ENCODE data around the gene PSAPL1.

The PSAPL1 gene

GRCh38 chr4:7430368-7430964, 4.3 kb downstream of the PSAPL1 start:
- peaks cover 6% of the 10 kb centered on the region for H3K4me1 ChIP-seq (ENCODE audit: control insufficient read depth, insufficient read depth, low read length)
- no peaks in the 10 kb centered on the region for H3K9me3 ChIP-seq (ENCODE audit: control insufficient read depth, low read length)
- H3K27me3 ChIP-seq (replicated peaks; ENCODE audit: control insufficient read depth, insufficient read depth, low read length) = peaks cover 14% of the 10 kb centered on the region
- H3K9ac ChIP-seq (ENCODE audit: low read length) = no peak overlapping the region
- no peak overlapping the region for H3K4me3 ChIP-seq (ENCODE audit: low read length)
- no peak for DNase-seq (ENCODE audit: low read depth)
- H3K36me3 ChIP-seq (ENCODE audit: control insufficient read depth, insufficient read depth, low read length, severe bottlenecking) = no peaks in the 10 kb centered on the region

GRCh38 chr4:7429601-7430078, 5.1 kb downstream of the PSAPL1 start:
- Histone ChIP-seq H3K4me3 (ENCODE audit: low read length) (no peak overlapping the region), H3K4me1 (ENCODE audit: control insufficient read depth, insufficient read depth, low read length) (no peaks in the 10 kb centered on the region), H3K36me3 (ENCODE audit: control insufficient read depth, insufficient read depth, low read length, severe bottlenecking) (no peaks in the 10 kb centered on the region), H3K9ac (ENCODE audit: low read length) (no peak overlapping the region), H3K9me3 (ENCODE audit: control insufficient read depth, low read length) (no peaks in the 10 kb centered on the region), H3K27me3 (replicated peaks; ENCODE audit: control insufficient read depth, insufficient read depth, low read length) (peaks cover 21% of the 10 kb centered on the region)
- DNase-seq (ENCODE audit: low read depth) = no peak

- DNase-seq (ENCODE audit: low read depth) = no peak
- Histone ChIP-seq H3K9me3 (ENCODE audit: control insufficient read depth, low read length) (no peaks in the 10 kb centered on the region), H3K4me3 (ENCODE audit: low read length) (no peak overlapping the region), H3K36me3 (ENCODE audit: control insufficient read depth, insufficient read depth, low read length, severe bottlenecking) (no peaks in the 10 kb centered on the region), H3K27me3 (replicated peaks; ENCODE audit: control insufficient read depth, insufficient read depth, low read length) (peaks cover 22% of the 10 kb centered on the region), H3K9ac (ENCODE audit: low read length) (no peak overlapping the region), H3K4me1 (ENCODE audit: control insufficient read depth, insufficient read depth, low read length) (no peaks in the 10 kb centered on the region)
Observed at GRCh38 chr4:7429069-7429416, 5.7 kb downstream of the PSAPL1 start.

- DNase-seq (ENCODE audit: low read depth) = no peak
- H3K9me3 ChIP-seq (ENCODE audit: control insufficient read depth, low read length) = no peaks in the 10 kb centered on the region
Observed at GRCh38 chr4:7428261-7429068, 6.3 kb downstream of the PSAPL1 start.

GRCh38 chr4:7427831-7428260, 6.9 kb downstream of the PSAPL1 start:
- no peak overlapping the region for H3K9ac ChIP-seq (ENCODE audit: low read length)
- no peak overlapping the region for H3K4me3 ChIP-seq (ENCODE audit: low read length)
- H3K9me3 ChIP-seq (ENCODE audit: control insufficient read depth, low read length) = no peaks in the 10 kb centered on the region
- peaks cover 22% of the 10 kb centered on the region for H3K27me3 ChIP-seq (replicated peaks; ENCODE audit: control insufficient read depth, insufficient read depth, low read length)
- H3K4me1 ChIP-seq (ENCODE audit: control insufficient read depth, insufficient read depth, low read length) = no peaks in the 10 kb centered on the region
- H3K36me3 ChIP-seq (ENCODE audit: control insufficient read depth, insufficient read depth, low read length, severe bottlenecking) = no peaks in the 10 kb centered on the region
- DNase-seq (ENCODE audit: low read depth) = no peak

More at GRCh38 chr4:7428261-7429068, 6.3 kb downstream of the PSAPL1 start:
- no peaks in the 10 kb centered on the region for H3K36me3 ChIP-seq (ENCODE audit: control insufficient read depth, insufficient read depth, low read length, severe bottlenecking)
- no peak overlapping the region for H3K9ac ChIP-seq (ENCODE audit: low read length)
- H3K27me3 ChIP-seq (replicated peaks; ENCODE audit: control insufficient read depth, insufficient read depth, low read length) = peaks cover 22% of the 10 kb centered on the region
- no peak overlapping the region for H3K4me3 ChIP-seq (ENCODE audit: low read length)
- H3K4me1 ChIP-seq (ENCODE audit: control insufficient read depth, insufficient read depth, low read length) = no peaks in the 10 kb centered on the region

GRCh38 chr4:7427361-7427760, 7.4 kb downstream of the PSAPL1 start:
- no peak for DNase-seq (ENCODE audit: low read depth)
- no peak overlapping the region for H3K9ac ChIP-seq (ENCODE audit: low read length)
- H3K9me3 ChIP-seq (ENCODE audit: control insufficient read depth, low read length) = no peaks in the 10 kb centered on the region
- no peaks in the 10 kb centered on the region for H3K36me3 ChIP-seq (ENCODE audit: control insufficient read depth, insufficient read depth, low read length, severe bottlenecking)
- H3K4me1 ChIP-seq (ENCODE audit: control insufficient read depth, insufficient read depth, low read length) = no peaks in the 10 kb centered on the region
- H3K4me3 ChIP-seq (ENCODE audit: low read length) = no peak overlapping the region
- peaks cover 22% of the 10 kb centered on the region for H3K27me3 ChIP-seq (replicated peaks; ENCODE audit: control insufficient read depth, insufficient read depth, low read length)

- no peak overlapping the region for H3K4me3 ChIP-seq (ENCODE audit: low read length)
- H3K27me3 ChIP-seq (replicated peaks; ENCODE audit: control insufficient read depth, insufficient read depth, low read length) = peaks cover 22% of the 10 kb centered on the region
- no peak for DNase-seq (ENCODE audit: low read depth)
- no peaks in the 10 kb centered on the region for H3K9me3 ChIP-seq (ENCODE audit: control insufficient read depth, low read length)
- no peaks in the 10 kb centered on the region for H3K4me1 ChIP-seq (ENCODE audit: control insufficient read depth, insufficient read depth, low read length)
- H3K9ac ChIP-seq (ENCODE audit: low read length) = no peak overlapping the region
- no peaks in the 10 kb centered on the region for H3K36me3 ChIP-seq (ENCODE audit: control insufficient read depth, insufficient read depth, low read length, severe bottlenecking)
Observed at GRCh38 chr4:7426525-7427171, 8.1 kb downstream of the PSAPL1 start.

GRCh38 chr4:7425591-7426468, 8.9 kb downstream of the PSAPL1 start:
- Histone ChIP-seq H3K9me3 (ENCODE audit: control insufficient read depth, low read length) (no peaks in the 10 kb centered on the region), H3K9ac (ENCODE audit: low read length) (no peak overlapping the region), H3K4me3 (ENCODE audit: low read length) (no peak overlapping the region), H3K4me1 (ENCODE audit: control insufficient read depth, insufficient read depth, low read length) (no peaks in the 10 kb centered on the region), H3K27me3 (replicated peaks; ENCODE audit: control insufficient read depth, insufficient read depth, low read length) (peaks cover 22% of the 10 kb centered on the region), H3K36me3 (ENCODE audit: control insufficient read depth, insufficient read depth, low read length, severe bottlenecking) (no peaks in the 10 kb centered on the region)
- no peak for DNase-seq (ENCODE audit: low read depth)

GRCh38 chr4:7425124-7425523, 9.6 kb downstream of the PSAPL1 start:
- H3K9me3 ChIP-seq (ENCODE audit: control insufficient read depth, low read length) = no peaks in the 10 kb centered on the region
- H3K36me3 ChIP-seq (ENCODE audit: control insufficient read depth, insufficient read depth, low read length, severe bottlenecking) = no peaks in the 10 kb centered on the region
- no peaks in the 10 kb centered on the region for H3K4me1 ChIP-seq (ENCODE audit: control insufficient read depth, insufficient read depth, low read length)
- H3K27me3 ChIP-seq (replicated peaks; ENCODE audit: control insufficient read depth, insufficient read depth, low read length) = peaks cover 24% of the 10 kb centered on the region
- DNase-seq (ENCODE audit: low read depth) = no peak
- H3K9ac ChIP-seq (ENCODE audit: low read length) = no peak overlapping the region
- H3K4me3 ChIP-seq (ENCODE audit: low read length) = no peak overlapping the region

GRCh38 chr4:7424553-7425111, 10.1 kb downstream of the PSAPL1 start:
- Histone ChIP-seq H3K4me1 (ENCODE audit: control insufficient read depth, insufficient read depth, low read length) (no peaks in the 10 kb centered on the region), H3K27me3 (replicated peaks; ENCODE audit: control insufficient read depth, insufficient read depth, low read length) (peaks cover 29% of the 10 kb centered on the region), H3K9me3 (ENCODE audit: control insufficient read depth, low read length) (no peaks in the 10 kb centered on the region), H3K4me3 (ENCODE audit: low read length) (no peak overlapping the region), H3K36me3 (ENCODE audit: control insufficient read depth, insufficient read depth, low read length, severe bottlenecking) (no peaks in the 10 kb centered on the region), H3K9ac (ENCODE audit: low read length) (no peak overlapping the region)
- DNase-seq (ENCODE audit: low read depth) = no peak
